IPS DF 4.7 (cell line): ENCODE measurements around the gene BRMS1.
"Not testable (repeated sequence)": the region's sequence is repeated elsewhere in the genome, so short reads cannot be mapped to it uniquely, and the experiment has no call there.

Source experiments
- DNase-seq: peaks from one replicate; pipeline ENCODE4 v3.0.0-alpha.2; 2013; ENCODE audit warnings: low spot score; ENCODE audit errors: extremely low read depth

BRMS1 gene

DNA sequence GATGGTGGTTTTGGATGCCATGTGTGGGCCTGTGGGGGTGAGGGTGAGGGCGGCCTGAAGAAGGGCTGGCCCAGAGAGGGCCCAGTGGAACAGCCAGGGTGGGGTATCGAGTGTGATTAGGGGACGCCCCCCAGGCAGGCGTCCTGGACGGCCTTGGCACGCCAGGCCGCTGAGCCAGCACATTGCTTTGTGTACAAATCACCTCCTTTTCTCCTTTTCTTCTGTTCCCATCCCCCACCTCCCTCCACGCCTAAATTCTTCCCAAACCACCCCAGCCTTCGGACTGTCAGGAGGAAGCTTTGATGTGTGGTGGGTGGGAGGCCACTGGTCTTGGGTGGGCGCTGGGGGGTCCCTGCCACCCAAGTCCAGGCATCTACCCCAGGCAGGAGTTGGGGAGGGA is 20.2 kb downstream of the BRMS1 start:
- no peak for DNase-seq

DNA sequence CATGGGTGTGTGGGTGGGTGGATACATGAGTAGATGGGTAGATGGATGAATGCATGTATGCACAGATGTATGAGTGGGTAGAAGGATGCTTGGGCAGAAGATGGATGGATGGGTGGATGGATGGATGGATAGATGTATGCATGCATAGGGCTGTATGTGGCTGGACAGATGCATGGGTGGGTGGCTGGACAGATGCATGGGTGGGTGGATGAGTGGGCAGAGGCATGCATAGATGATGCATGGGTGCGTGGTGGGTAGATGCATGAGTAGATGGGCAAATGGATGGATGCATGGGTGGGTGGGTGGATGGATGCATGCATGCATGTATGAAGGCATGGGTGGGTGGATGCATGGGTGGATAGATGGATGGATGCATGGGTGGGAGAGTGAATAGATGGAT is 21.2 kb downstream of the BRMS1 start:
- no peak for DNase-seq

DNA sequence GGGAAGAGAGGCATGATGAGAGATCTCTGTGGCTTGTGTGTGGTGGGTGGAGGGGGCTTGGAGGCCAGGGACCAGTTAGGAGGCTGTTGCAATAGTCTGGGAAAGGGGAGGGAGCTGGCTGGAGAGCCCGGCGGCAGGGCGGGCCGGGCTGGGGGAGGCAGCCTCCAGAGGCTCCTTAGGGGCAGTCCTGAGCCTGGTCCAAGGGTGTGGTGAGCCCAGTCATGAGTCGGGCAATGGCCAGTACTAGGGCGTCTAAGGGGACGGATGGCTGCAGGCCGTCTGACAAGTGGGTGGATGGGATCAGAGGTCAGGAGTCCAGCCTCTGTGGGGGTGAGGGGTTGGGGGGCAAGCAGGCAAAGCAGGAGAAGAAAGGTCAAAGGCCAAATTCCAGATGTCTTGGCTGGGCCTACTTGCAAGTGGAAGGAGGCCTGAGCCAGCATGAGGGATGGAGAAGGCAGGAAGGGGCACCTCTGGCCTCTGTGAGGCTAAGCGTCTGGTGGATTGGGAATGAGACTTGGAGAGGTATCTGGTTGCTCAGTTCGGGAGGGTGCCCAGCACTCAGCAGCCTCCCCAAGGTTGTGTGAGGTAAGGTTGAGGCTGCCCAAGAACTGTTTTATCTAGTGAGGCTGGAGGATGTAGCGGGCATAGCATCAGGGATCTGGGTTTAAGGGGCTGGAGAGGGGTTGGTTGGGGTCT is 22.0 kb downstream of the BRMS1 start:
- no peak for DNase-seq

DNA sequence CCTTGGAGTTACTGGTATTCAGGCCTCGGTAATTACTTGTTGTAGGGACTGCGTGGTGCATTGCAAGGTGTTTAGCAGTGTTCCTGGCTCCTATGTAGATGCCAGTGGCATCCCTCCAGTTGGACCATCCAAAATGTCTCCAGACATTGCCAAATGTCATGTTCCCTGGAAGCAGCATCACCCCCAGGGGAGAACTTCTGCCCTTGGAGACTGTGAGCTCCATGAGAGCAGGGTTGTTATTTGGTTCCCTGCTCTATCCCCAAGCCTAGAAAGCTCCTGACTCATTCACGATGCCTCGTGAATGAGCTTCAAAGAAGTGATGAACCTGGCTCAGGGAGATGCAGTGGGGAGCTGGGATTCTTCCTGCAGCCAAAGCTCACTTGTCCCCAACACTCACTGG is 23.3 kb downstream of the BRMS1 start:
- DNase-seq: no peak

DNA sequence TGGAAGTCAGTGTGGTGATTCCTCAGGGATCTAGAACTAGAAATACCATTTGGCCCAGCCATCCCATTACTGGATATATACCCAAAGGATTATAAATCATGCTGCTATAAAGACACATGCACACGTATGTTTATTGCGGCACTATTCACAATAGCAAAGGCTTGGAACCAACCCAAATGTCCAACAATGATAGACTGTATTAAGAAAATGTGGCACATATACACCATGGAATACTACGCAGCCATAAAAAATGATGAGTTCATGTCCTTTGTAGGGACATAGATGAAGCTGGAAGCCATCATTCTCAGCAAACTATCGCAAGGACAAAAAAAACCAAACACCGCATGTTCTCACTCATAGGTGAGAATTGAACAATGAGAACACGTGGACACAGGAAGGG is 24.2 kb downstream of the BRMS1 start:
- not testable (repeated sequence) for DNase-seq

DNA sequence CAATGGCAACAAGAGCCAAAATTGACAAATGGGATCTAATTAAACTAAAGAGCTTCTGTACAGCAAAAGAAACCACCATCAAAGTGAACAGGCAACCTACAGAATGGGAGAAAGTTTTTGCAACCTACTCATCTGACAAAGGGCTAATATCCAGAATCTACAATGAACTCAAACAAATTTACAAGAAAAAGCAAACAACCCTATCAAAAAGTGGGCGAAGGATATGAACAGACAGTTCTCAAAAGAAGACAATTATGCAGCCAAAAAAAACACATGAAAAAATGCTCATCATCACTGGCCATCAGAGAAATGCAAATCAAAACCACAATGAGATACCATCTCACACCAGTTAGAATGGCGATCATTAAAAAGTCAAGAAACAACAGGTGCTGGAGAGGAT is 24.6 kb downstream of the BRMS1 start:
- DNase-seq: not testable (repeated sequence)

DNA sequence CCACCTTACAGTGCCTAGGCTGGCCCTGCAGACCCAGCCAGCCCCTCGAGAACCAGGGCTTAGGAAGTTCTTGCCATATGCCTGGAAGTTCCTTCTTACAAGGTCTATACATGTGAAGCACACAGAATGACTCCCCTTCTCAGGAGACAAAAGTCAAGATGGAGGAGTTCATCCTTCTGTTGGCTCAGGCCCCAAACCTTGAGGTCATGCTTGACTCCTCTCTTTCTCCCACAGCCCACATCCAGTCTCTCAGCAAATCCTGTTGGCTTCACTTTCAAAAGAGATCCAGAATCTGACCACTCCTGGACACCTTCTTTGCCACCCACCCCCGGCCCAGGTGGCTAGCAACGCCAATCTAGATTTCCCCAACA is 26.3 kb downstream of the BRMS1 start:
- DNase-seq: no peak

DNA sequence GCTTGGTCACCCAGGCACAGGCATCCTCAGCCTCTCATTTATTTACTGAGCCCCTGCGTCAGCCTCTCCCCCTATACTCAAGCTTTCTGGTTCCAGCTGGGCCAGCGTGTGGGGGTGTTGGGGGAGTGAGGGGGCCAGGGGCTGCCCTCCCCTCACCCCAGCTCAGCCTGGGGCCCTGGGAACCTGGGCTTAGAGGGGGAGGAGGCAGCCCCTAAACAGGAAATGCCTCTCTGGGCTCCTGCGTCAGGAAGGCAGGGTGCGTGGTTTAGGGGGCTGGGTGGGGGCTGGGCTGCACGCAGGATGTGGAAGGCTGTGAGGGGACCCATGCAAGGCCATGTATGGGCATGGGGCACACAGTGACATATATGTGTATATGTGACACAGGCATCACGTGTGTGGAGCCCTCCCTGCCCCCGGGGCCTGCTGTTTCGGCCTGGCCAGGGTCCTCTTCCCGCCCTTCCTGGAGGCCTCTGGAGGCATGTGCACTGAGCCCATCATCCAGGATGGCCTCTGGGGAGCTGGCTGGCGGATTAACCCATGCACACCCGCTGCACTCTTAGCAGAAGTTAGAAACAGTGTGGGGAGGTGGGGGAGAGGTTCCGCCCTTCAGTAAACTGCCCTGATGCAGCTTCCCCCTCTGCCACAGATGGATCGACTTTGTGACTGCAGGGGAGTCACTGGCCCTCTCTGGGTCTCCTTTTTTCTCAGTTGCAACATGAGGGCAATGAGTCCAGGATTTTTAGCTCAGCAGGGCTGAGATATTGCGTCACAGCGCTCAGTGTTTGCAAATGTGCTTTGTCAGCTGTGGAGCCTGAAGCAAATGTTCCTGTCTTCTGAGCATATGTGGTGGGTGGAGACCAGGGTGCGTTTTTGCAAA is 26.9 kb downstream of the BRMS1 start:
- no peak for DNase-seq

DNA sequence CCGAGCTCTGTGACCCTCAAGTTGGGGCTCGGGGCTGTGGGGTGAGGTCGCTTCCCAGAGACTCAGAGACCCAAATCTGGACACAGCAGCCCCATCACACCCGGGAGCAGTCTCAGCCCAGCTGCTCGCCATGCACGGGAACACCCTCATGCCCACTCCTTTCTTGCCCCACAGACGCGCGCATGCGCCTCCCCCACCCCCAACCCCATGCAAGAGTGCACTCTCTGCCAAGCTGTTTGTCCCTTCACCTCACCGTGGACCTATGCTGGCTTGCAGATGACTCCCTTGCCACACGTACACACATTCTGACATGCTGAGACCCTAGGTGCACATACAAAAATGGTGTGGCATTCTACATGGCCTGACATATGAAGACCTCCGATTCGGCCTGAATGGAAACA is 27.6 kb downstream of the BRMS1 start:
- no peak for DNase-seq

DNA sequence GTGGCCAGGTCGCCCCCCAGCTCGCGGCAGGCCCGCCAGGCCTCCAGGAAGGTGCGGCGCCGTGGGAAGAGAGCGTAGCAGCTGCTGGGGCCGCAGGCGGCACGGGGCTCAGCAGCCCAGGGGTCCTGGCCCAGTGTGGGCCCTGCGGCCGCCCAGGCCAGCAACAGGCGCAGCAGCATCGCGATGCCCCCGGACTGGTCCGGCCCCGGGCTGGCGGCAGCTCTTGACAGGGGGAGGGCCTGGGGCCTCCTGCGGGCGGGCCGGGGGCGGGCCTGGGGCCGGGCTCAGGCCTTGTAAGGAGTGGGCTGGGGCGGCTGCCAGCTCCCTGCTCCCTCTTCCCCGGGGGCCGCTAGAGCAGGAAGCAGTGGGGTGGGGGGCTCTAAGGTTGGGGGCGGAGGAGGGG is 28.1 kb downstream of the BRMS1 start, which contains the start of gene CD248:
TSS of gene CD248 (minus strand) at position 196 of the 403 bp plus-strand sequence. CDS start at position 179, 17 bp downstream.
- DNase-seq: no peak

DNA sequence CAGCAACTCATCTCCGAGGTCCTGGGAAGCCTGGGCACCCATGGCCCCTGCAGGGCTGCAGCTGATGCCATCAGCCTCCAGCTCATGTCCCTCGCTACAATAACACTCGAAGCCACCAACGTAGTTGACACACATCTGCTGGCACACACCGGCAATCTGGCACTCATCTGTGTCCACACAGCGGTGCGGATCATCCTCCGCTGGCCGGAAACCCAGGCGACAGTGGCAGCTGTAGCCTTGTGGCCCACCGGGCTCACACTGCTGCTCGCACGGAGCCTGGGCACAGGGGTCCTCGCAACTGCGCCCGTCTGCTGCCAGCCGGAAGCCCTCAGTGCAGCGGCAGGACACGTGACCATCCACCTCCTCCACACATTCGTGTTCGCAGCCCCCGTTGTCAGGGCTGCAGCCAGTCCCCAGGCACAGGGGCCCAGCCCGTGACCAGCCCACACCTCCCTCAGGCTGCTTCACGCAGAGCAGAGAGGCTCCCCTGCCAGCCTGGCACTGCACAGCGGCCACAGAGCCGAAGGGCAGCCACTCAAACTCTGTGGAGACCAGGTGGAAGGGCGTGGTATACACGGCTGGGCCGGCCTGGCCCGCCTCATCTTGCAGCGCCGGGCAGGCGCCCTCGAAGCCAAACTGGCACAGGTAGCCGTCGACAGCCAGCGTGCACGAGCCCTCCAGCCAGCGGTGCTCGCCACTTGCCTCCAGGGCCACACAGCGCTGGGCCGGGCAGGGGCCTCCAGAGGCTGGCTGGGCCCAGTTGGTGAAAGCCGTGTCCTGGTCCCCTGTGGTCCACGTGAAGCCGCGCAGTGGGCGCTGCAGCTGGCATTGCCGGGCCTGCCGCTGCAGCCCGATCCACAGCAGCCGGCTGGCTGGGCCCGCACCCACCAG is 28.7 kb downstream of the BRMS1 start:
- no peak for DNase-seq

DNA sequence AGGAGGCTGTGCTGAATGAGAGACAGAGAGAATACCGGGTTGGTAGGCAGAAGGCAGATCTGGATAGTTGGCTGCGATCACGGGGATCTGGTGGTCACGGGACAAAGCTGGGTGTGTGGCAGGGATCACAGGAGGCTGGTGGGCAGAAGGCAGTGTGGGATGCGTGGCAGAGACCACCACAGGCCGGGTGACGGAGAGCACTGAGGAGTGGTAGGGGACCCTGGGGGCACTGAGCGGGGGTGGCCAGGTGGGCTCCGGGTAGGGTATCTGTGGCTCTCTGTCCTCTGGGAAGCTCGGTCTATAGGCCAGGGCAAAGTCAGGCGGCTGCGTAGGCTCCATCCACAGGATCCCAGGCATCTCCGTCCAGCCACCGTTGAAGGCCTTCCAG is 29.4 kb downstream of the BRMS1 start:
- no peak for DNase-seq

DNA sequence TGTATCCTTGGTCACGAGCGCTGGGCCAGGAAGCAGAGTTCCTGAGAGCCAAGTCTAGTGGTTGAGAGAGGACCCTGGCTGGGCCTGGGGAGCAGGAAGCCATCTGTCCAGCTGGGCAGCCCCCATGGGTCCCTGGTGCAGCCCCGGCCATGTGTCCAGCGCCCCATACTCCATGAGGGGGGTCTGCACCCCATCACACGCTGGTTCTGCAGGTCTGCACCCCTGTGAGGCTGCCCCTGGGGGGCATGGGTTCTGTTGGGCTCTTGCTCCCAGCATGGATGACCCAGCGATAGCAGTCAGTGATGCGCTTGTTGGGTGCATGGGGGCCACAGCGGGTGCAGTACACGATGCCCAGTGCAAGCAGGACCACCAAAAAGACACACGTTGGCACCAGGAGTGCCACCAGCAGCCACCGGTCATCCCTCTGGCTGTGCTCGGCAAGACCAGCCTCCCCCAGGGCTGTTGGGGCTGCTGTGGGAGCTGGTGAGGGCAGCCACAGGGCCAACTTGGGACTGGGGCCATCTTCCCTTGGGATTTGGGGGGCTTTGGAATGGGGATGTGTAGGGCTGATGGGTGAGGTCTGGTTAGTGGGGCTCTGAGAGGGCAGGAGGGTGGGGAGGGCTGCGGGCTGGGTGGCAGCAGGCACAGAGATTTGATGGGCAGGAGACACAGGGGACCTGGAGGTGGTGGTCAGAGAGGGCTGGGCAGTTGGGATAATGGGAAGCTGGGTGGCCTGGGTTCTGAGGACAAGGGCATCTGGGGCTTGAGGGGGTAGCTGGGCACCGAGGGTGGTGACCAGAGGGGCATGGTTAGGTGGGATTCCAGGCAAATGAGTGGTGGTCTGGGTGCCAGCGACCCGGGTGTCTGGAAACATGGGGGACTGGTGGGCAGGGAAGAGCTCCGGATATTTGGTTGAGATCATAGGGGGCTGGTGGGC is 30.1 kb downstream of the BRMS1 start:
- no peak for DNase-seq

DNA sequence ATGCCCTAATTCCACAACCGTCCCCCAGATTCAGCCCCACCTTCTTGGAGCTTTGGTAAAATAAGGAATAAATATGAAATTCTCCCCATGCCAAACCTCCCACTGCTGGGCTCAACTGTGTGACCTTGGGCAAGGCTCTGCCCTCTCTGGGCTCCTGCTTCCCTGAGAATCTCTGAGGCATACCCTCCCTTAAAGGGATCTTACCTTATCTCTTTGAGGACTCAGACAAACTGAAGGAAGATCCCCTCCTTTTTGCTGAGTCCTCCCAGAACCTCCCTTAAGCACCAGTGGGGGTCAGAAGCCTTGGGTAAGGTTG is 30.8 kb downstream of the BRMS1 start:
- DNase-seq: no peak

DNA sequence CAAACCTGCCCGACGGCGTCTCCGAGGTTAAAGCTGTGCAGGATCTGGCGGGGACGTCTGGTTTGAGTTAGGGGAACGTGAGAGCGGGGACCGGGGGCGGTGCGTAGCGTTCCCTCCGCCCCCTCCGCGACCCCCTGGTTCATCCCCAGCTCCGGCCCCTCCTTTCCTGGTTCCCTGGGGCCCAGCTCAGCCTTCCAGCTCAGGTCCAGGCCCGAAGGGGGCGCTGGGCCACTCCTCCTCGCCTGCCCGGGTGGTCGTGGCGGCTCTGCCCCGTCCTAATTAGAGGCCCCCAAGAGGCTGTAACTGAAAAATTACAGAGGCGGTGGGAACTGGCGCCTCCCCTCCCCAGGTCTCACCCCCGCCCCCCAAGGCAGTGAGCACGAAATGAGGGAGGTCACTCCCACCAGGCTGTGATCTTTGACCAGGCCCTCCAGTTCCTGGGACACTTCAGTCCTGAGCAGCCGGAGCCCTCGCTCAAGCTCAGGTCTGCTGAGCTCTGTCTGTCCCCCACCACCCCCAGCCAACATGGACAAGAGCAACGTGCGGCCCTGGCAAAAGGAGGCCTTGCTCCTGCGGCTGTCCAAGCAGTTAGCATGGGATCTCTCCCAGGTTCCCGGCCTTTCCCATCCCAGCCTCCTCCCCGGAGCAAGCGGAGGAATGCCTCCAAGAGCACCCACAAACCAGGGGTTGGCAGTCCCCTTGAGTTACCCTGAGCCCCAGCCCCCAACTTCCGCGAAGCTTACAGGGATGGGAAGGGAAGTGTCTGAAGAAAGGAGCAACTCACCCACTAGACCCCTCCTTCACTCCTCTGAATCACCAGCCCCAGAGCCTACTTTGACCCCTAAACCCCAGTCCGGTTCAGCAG is 31.4 kb downstream of the BRMS1 start:
- no peak for DNase-seq

DNA sequence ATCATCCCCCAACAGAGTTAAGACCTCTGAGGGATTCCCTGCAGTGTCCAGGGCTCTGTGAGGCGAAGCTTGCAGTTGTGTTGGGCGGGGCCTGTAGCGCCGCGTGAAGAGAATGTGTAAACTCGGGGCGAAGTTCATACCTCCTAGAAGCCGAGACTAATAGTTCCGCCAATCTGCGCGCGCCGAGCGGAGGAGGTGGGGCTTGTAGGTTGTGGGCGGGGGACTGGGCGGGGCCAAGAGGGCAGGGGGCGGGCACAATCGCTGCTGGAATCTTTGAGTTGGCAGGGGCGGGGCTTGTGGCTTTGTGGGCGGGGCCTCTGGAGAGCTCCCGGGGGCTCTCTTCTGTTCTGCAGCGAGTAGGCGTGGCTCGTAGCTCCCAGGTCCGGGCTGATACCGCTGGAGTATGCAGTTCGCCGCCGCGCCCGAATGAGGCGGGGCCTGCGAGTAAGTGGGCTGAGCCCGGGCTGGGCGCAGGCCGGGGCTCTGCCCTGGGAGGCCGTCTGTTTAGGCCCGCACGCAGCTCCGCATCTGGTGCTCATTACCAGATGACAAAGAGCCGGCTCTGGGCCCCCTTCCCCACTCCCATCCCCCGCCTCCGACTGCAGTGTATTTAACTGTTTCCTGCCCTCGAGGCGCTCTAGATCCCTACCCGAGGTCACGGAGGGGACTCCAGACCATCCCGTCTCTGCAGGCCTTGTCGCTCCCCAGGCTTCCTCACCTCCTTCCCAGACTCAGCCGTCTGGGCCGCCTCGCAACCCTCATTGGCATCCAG is 32.2 kb downstream of the BRMS1 start:
- peak; percentile 87 for DNase-seq

DNA sequence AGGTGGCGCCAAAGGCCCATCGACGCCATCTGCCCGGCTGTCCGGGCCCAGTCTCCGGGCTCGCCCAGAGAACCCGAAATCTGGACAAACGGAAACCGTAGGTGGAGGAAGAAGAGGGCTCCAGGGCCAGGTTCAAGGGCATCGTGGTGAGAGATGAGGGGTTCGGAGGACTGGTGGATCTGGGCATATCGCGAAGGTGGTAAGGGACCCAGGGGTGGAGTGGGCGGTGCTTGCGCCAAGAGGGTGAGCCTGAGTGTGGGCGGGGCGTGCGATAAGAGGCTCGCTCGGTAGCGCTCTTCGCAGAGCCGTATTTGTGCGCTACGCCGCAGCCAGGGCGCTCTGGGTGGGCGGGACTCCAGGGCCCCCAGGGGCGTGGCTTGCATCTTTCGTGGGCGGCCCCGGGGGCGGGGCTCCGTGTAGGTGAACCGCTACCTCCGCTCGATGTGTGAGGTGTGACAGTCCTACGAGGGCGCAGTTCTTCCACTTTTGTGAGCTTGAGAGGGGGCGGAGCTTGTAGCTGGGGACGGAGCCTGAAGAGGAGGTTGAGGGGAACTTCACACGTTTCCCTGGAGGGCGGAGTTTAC is 32.8 kb downstream of the BRMS1 start:
- DNase-seq: no peak

DNA sequence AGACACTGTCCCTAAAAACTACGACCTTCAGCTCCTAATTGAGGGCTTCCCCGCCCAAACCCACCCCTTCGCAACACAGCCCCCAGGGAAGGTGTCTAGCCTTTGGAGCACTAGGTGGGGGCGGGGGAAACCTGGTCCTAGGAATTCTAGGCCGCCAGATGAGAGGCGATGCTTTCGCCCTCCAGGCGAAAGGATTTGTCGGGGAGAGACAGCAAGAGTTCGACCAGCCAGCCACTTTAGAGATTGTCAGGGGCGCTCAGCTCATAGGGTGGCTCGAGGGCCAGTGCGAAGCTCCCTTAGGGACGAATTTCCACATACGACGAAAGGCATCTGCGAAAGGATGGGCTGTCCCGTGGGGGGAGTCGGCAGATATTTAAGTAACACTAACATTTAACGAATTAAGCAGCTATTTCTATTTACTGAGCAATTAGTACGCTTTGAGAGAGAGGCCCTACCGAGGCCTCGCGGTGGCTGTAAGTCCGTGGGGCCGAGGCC is 33.4 kb downstream of the BRMS1 start:
- DNase-seq: no peak
